ENCODE measurements around the gene TMEM39A. TPM values are rescaled to one million over a fixed set of nuclear protein-coding genes. Genes with fewer than 3 reads are reported as not detected.

Gene TMEM39A
- total RNA-seq, 1 donor from 2014 or later = 66.0 TPM

GRCh38 chr3:119408243-119408950, 55.0 kb downstream of the TMEM39A start:
- no peaks in the 10 kb centered on the region for H3K9me3 Mint-ChIP-seq
- H3K4me3 Mint-ChIP-seq = no peak overlapping the region
- no peak for DNase-seq (ENCODE audit: extremely low spot score, unreplicated experiment)
- TF ChIP-seq, protein P1, sequence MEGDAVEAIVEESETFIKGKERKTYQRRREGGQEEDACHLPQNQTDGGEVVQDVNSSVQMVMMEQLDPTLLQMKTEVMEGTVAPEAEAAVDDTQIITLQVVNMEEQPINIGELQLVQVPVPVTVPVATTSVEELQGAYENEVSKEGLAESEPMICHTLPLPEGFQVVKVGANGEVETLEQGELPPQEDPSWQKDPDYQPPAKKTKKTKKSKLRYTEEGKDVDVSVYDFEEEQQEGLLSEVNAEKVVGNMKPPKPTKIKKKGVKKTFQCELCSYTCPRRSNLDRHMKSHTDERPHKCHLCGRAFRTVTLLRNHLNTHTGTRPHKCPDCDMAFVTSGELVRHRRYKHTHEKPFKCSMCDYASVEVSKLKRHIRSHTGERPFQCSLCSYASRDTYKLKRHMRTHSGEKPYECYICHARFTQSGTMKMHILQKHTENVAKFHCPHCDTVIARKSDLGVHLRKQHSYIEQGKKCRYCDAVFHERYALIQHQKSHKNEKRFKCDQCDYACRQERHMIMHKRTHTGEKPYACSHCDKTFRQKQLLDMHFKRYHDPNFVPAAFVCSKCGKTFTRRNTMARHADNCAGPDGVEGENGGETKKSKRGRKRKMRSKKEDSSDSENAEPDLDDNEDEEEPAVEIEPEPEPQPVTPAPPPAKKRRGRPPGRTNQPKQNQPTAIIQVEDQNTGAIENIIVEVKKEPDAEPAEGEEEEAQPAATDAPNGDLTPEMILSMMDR (conservative IDR thresholded peaks at IDR 0.05) = no peak
- no peaks in the 10 kb centered on the region for H3K27me3 Mint-ChIP-seq
- H3K36me3 Mint-ChIP-seq = peaks cover 17% of the 10 kb centered on the region
- H3K27ac Mint-ChIP-seq = no peak overlapping the region
- H3K4me1 Mint-ChIP-seq (ENCODE audit: unreplicated experiment) = peaks cover 7% of the 10 kb centered on the region

GRCh38 chr3:119405315-119405714, 58.1 kb downstream of the TMEM39A start:
- H3K27ac Mint-ChIP-seq = no peak overlapping the region
- no peak overlapping the region for H3K4me3 Mint-ChIP-seq
- peaks cover 14% of the 10 kb centered on the region for H3K4me1 Mint-ChIP-seq (ENCODE audit: unreplicated experiment)
- no peak for DNase-seq (ENCODE audit: extremely low spot score, unreplicated experiment)
- H3K36me3 Mint-ChIP-seq = peaks cover 9% of the 10 kb centered on the region
- TF ChIP-seq, protein P1 (conservative IDR thresholded peaks at IDR 0.05) = no peak
- no peaks in the 10 kb centered on the region for H3K9me3 Mint-ChIP-seq
- H3K27me3 Mint-ChIP-seq = no peaks in the 10 kb centered on the region

DNA sequence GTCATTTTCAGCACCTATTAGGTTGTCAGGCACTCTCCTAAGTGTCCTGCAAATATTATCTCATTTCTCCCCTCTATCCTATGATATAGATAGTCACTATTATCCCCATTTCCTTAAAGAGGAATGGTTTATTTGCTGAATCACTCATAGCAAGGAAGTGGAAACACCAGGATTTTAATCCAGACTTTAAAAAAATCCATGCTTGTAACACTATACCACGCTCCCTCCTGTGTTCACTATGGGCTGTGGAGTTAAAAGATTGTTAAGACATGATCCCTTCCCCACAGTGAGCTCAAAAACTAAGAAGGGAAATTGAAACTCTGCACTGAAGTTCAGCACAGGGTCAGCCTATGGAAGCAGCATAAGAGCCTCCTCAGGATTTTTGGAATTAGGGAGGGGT, 60.2 kb downstream of the TMEM39A start:
- H3K4me1 Mint-ChIP-seq (ENCODE audit: unreplicated experiment) = peaks cover 14% of the 10 kb centered on the region
- DNase-seq (ENCODE audit: extremely low spot score, unreplicated experiment) = no peak
- no peak overlapping the region for H3K27ac Mint-ChIP-seq

GRCh38 chr3:119402791-119403190, 60.6 kb downstream of the TMEM39A start:
- TF ChIP-seq, protein P1 (conservative IDR thresholded peaks at IDR 0.05) = no peak
- H3K27me3 Mint-ChIP-seq = no peaks in the 10 kb centered on the region
- H3K4me1 Mint-ChIP-seq (ENCODE audit: unreplicated experiment) = peaks cover 14% of the 10 kb centered on the region
- H3K36me3 Mint-ChIP-seq = peaks cover 11% of the 10 kb centered on the region
- no peak overlapping the region for H3K4me3 Mint-ChIP-seq
- no peak overlapping the region for H3K27ac Mint-ChIP-seq
- no peak for DNase-seq (ENCODE audit: extremely low spot score, unreplicated experiment)
- H3K9me3 Mint-ChIP-seq = no peaks in the 10 kb centered on the region

More for the DNA sequence above, 60.2 kb downstream of the TMEM39A start:
- H3K9me3 Mint-ChIP-seq = no peaks in the 10 kb centered on the region
- H3K27me3 Mint-ChIP-seq = no peaks in the 10 kb centered on the region
- H3K4me3 Mint-ChIP-seq = peak overlapping the region; percentile 33
- peaks cover 11% of the 10 kb centered on the region for H3K36me3 Mint-ChIP-seq
- TF ChIP-seq, protein P1 (conservative IDR thresholded peaks at IDR 0.05) = no peak

DNA sequence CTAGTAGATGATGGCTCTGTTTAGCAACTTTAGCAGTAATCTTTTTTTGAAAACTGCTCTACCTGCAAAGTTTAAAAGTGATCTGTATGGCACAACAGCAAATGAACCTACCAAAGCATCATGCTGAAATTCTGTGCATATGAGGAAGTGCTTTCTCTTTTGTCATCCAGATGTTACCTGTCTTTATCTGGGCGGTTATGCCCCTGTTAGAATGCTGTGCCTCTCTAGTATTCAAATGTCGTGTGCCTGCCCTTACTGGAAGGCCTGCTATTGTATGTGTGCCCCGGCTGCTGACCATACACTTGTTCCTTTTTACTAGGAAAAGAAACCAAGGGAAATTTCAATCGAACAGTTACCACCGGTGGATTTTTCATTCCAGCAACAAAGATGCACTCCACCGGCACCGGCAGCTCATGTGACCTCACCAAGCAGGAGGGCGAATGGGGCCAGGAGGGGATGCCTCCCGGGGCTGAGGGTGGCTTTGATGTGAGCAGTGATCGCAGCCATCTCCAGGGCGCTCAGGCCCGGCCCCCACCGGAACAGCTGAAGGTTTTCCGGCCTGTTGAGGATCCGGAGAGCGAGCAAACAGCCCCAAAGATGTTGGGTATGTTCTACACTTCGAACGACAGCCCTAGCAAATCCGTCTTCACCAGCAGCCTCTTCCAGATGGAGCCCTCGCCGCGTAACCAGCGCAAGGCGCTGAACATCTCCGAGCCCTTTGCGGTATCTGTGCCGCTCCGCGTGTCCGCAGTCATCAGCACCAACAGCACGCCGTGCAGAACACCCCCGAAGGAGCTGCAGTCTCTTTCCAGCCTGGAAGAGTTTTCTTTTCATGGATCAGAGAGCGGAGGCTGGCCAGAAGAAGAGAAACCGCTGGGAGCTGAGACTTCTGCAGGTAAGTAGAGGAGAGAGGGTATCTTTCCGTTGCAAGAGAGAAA, 61.6 kb downstream of the TMEM39A start:
- no peaks in the 10 kb centered on the region for H3K27me3 Mint-ChIP-seq
- TF ChIP-seq, protein P1 (conservative IDR thresholded peaks at IDR 0.05) = no peak
- no peaks in the 10 kb centered on the region for H3K9me3 Mint-ChIP-seq
- peaks cover 14% of the 10 kb centered on the region for H3K4me1 Mint-ChIP-seq (ENCODE audit: unreplicated experiment)
- DNase-seq (ENCODE audit: extremely low spot score, unreplicated experiment) = no peak
- no peak overlapping the region for H3K4me3 Mint-ChIP-seq
- H3K36me3 Mint-ChIP-seq = peaks cover 11% of the 10 kb centered on the region
- no peak overlapping the region for H3K27ac Mint-ChIP-seq
